Measurements from ENCODE around the gene GPR158. TPM values are rescaled to one million over a fixed set of nuclear protein-coding genes. Genes with fewer than 3 reads are reported as not detected.
"Not testable (repeated sequence)": the region's sequence is repeated elsewhere in the genome, so short reads cannot be mapped to it uniquely, and the experiment has no call there.

GPR158 gene
- total RNA-seq, 1 donor from 2014 or later, result not detected

DNA sequence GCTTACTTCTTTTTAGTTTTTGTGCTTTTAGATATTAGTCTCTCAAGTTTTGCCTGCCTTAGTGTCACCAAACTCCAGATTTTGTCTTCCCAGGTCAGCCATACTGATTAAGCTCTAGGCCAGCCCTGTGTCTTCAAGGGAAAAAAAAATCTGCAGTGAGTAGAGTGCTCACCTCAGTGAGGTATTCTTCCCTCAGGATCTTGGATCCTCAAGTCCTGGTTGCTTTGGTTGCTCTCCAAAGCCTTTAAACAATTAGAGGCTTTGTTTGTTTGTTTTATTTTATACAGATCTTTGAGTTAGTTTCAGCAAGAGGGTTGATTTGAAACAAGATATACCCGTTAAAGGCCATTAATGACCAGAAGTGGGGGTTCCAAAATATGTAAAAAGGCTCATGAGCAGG is 165.2 kb downstream of the GPR158 start:
- Mint-ChIP-seq H3K27ac (no peak overlapping the region), H3K9me3 (no peaks in the 10 kb centered on the region), H3K27me3 (no peaks in the 10 kb centered on the region), H3K36me3 (ENCODE audit: low read depth) (no peaks in the 10 kb centered on the region), H3K4me1 (no peaks in the 10 kb centered on the region), H3K4me3 (no peak overlapping the region)
- ATAC-seq (ENCODE audit: low read depth), result no peak
- ChIA-PET CTCF (no interaction called here), POLR2A (no interaction called here)
- no peak for DNase-seq
- TF ChIP-seq, protein P1, sequence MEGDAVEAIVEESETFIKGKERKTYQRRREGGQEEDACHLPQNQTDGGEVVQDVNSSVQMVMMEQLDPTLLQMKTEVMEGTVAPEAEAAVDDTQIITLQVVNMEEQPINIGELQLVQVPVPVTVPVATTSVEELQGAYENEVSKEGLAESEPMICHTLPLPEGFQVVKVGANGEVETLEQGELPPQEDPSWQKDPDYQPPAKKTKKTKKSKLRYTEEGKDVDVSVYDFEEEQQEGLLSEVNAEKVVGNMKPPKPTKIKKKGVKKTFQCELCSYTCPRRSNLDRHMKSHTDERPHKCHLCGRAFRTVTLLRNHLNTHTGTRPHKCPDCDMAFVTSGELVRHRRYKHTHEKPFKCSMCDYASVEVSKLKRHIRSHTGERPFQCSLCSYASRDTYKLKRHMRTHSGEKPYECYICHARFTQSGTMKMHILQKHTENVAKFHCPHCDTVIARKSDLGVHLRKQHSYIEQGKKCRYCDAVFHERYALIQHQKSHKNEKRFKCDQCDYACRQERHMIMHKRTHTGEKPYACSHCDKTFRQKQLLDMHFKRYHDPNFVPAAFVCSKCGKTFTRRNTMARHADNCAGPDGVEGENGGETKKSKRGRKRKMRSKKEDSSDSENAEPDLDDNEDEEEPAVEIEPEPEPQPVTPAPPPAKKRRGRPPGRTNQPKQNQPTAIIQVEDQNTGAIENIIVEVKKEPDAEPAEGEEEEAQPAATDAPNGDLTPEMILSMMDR (IDR thresholded peaks at IDR 0.05), result no peak
- intact Hi-C loops (cut with micrococcal nuclease), result no loop called here

GRCh38 chr10:25349520-25349919 is 174.7 kb downstream of the GPR158 start:
- no peak overlapping the region for H3K27ac Mint-ChIP-seq
- DNase-seq (no peak), ATAC-seq (ENCODE audit: low read depth) (no peak)
- TF ChIP-seq, protein P1 (IDR thresholded peaks at IDR 0.05), result no peak
- H3K36me3 Mint-ChIP-seq (ENCODE audit: low read depth), result no peaks in the 10 kb centered on the region
- H3K4me3 Mint-ChIP-seq, result no peak overlapping the region
- H3K4me1 Mint-ChIP-seq, result no peaks in the 10 kb centered on the region
- POLR2A ChIA-PET, result no interaction called here
- no peaks in the 10 kb centered on the region for H3K27me3 Mint-ChIP-seq
- intact Hi-C loops (cut with micrococcal nuclease), result no loop called here
- peaks cover 4% of the 10 kb centered on the region for H3K9me3 Mint-ChIP-seq
- CTCF ChIA-PET, result no interaction called here

- no peak for ATAC-seq (ENCODE audit: low read depth)
- TF ChIP-seq, protein P1 (IDR thresholded peaks at IDR 0.05), result no peak
- ChIA-PET POLR2A (no interaction called here), CTCF (no interaction called here)
- no peak overlapping the region for H3K27ac Mint-ChIP-seq
- peaks cover 31% of the 10 kb centered on the region for H3K9me3 Mint-ChIP-seq
- intact Hi-C loops (cut with micrococcal nuclease), result no loop called here
- H3K36me3 Mint-ChIP-seq (ENCODE audit: low read depth), result no peaks in the 10 kb centered on the region
- H3K27me3 Mint-ChIP-seq, result no peaks in the 10 kb centered on the region
- no peak for DNase-seq
- H3K4me3 Mint-ChIP-seq, result no peak overlapping the region
- no peaks in the 10 kb centered on the region for H3K4me1 Mint-ChIP-seq
Measured at GRCh38 chr10:25356609-25357008, 181.8 kb downstream of the GPR158 start.

- Mint-ChIP-seq H3K9me3 (peaks cover 37% of the 10 kb centered on the region), H3K36me3 (ENCODE audit: low read depth) (no peaks in the 10 kb centered on the region), H3K4me3 (no peak overlapping the region), H3K4me1 (no peaks in the 10 kb centered on the region), H3K27me3 (no peaks in the 10 kb centered on the region), H3K27ac (no peak overlapping the region)
- TF ChIP-seq, protein P1 (IDR thresholded peaks at IDR 0.05), result no peak
- no peak for ATAC-seq (ENCODE audit: low read depth)
- intact Hi-C loops (cut with micrococcal nuclease), result no loop called here
- no peak for DNase-seq
- POLR2A ChIA-PET, result no interaction called here
- CTCF ChIA-PET, result no interaction called here
Measured at GRCh38 chr10:25357269-25357668, 182.5 kb downstream of the GPR158 start.

- H3K4me3 Mint-ChIP-seq, result no peak overlapping the region
- H3K36me3 Mint-ChIP-seq (ENCODE audit: low read depth), result no peaks in the 10 kb centered on the region
- TF ChIP-seq, protein P1 (IDR thresholded peaks at IDR 0.05), result no peak
- no peaks in the 10 kb centered on the region for H3K4me1 Mint-ChIP-seq
- no peak for ATAC-seq (ENCODE audit: low read depth)
- no peak overlapping the region for H3K27ac Mint-ChIP-seq
- DNase-seq, result no peak
- H3K9me3 Mint-ChIP-seq, result peaks cover 7% of the 10 kb centered on the region
- ChIA-PET CTCF (no interaction called here), POLR2A (no interaction called here)
- H3K27me3 Mint-ChIP-seq, result no peaks in the 10 kb centered on the region
- intact Hi-C loops (cut with micrococcal nuclease), result no loop called here
Measured at GRCh38 chr10:25382029-25382810, 207.4 kb downstream of the GPR158 start.

- CTCF ChIA-PET; POLR2A ChIA-PET; H3K9me3 Mint-ChIP-seq; ATAC-seq (ENCODE audit: low read depth); intact Hi-C loops (cut with micrococcal nuclease); H3K36me3 Mint-ChIP-seq (ENCODE audit: low read depth); H3K4me1 Mint-ChIP-seq; H3K4me3 Mint-ChIP-seq; H3K27ac Mint-ChIP-seq; H3K27me3 Mint-ChIP-seq; DNase-seq: not testable (repeated sequence)
Measured at GRCh38 chr10:25382901-25383300, 208.1 kb downstream of the GPR158 start.

All from activated B cell treated with CpG ODN at 0.5 μM for 24 hours (primary cell).